SK-N-SH (cell line): ENCODE data around the gene TMCC3. TPM values are rescaled to one million over a fixed set of nuclear protein-coding genes. Genes with fewer than 3 reads are reported as not detected.

Source experiments
- CTCF ChIA-PET: fragments of 300-600, 350-600 bp; formaldehyde crosslinking; extraction: SDS; loops from one replicate; lab custom pipeline; 2021; lab: Yijun Ruan, JAX
- POLR2A ChIA-PET: fragments of 350-600 bp; sonication (Branson Sonifier 250); formaldehyde crosslinking; extraction: SDS; loops from one replicate; lab custom pipeline; 2020; ENCODE audit warnings: antibody characterized with exemption, inconsistent platforms; lab: Yijun Ruan, JAX
- DNase-seq: peaks from one replicate; pipeline ENCODE4 v3.0.0; 2012
- H2AFZ ChIP-seq: fragments of 200-600 bp; sonication (generic); 2 replicates; pipeline ENCODE4 v1.8.1; 2016; ENCODE audit warnings: antibody characterized with exemption, mild to moderate bottlenecking, low read depth
- H3F3A ChIP-seq: fragments of 200-600 bp; sonication (generic); replicated peaks from 2 replicates; pipeline ENCODE3; 2016; ENCODE audit warnings: antibody characterized with exemption, mild to moderate bottlenecking; ENCODE audit not compliant: insufficient read depth
- H3K27ac ChIP-seq, 2 experiments: fragments of 200-500 bp in 1 of 2; fragments of 200-600 bp in 1 of 2; sonication (Bioruptor generic) in 1 of 2; sonication (generic), shearing (Covaris generic) in 1 of 2; 2 replicates each; pipeline versions ENCODE4 v1.5.1 to v1.6.1; 2014 to 2016; ENCODE audit warnings: low read depth in 2 of 2, inconsistent platforms in 1 of 2, low read length in 1 of 2, mild to moderate bottlenecking in 1 of 2, mixed read lengths in 1 of 2
- H3K27me3 ChIP-seq: fragments of 200-600 bp; sonication (generic), shearing (Covaris generic); 2 replicates; pipeline ENCODE4 v1.6.1; 2016; ENCODE audit warnings: mixed run types; ENCODE audit not compliant: insufficient read depth
- H3K36me3 ChIP-seq, 2 experiments: fragments of 200-500 bp in 1 of 2; fragments of 200-600 bp in 1 of 2; sonication (Bioruptor generic) in 1 of 2; sonication (generic) in 1 of 2; replicated peaks in 1 of 2; 2 replicates each; pipeline versions ENCODE3 to v1.5.1; 2014 to 2016; ENCODE audit warnings: low read length in 1 of 2, mild to moderate bottlenecking in 1 of 2; ENCODE audit not compliant: insufficient read depth in 2 of 2, control insufficient read depth in 1 of 2
- H3K4me1 ChIP-seq, 2 experiments: fragments of 200-500 bp in 1 of 2; fragments of 200-600 bp in 1 of 2; sonication (Bioruptor generic) in 1 of 2; sonication (generic), shearing (Covaris generic) in 1 of 2; 2 replicates each; pipeline versions ENCODE4 v1.5.1 to v1.6.1; 2014 to 2016; ENCODE audit warnings: low read depth in 1 of 2, low read length in 1 of 2, mixed run types in 1 of 2; ENCODE audit not compliant: insufficient read depth in 2 of 2, control insufficient read depth in 1 of 2
- H3K4me2 ChIP-seq: fragments of 200-600 bp; sonication (generic), shearing (Covaris generic); 2 replicates; pipeline ENCODE4 v1.6.1; 2017; ENCODE audit warnings: mixed run types
- H3K4me3 ChIP-seq, 2 experiments: fragments of 200-500 bp in 1 of 2; fragments of 200-600 bp in 1 of 2; sonication (Bioruptor generic) in 1 of 2; sonication (generic), shearing (Covaris generic) in 1 of 2; 2 replicates each; pipeline versions ENCODE4 v1.5.1 to v1.8.1; 2014 to 2016; ENCODE audit warnings: low read depth in 2 of 2, inconsistent platforms in 1 of 2, low read length in 1 of 2, mild to moderate bottlenecking in 1 of 2, mixed read lengths in 1 of 2, moderate library complexity in 1 of 2
- H3K79me2 ChIP-seq: fragments of 200-600 bp; sonication (generic); 2 replicates; pipeline ENCODE4 v1.8.1; 2017; ENCODE audit warnings: mild to moderate bottlenecking; ENCODE audit not compliant: insufficient read depth
- H3K9ac ChIP-seq: fragments of 200-600 bp; sonication (generic); 2 replicates; pipeline ENCODE4 v1.6.1; 2017; ENCODE audit warnings: mixed run types
- H3K9me2 ChIP-seq: fragments of 200-600 bp; sonication (generic); 2 replicates; pipeline ENCODE4 v1.6.1; 2017; ENCODE audit warnings: mixed run types
- H3K9me3 ChIP-seq: fragments of 200-600 bp; sonication (generic); 2 replicates; pipeline ENCODE4 v1.6.1; 2017; ENCODE audit warnings: mixed run types, mild to moderate bottlenecking, moderate library complexity
- H4K20me1 ChIP-seq: fragments of 200-600 bp; sonication (generic); 2 replicates; pipeline ENCODE4 v1.6.1; 2017; ENCODE audit warnings: mild to moderate bottlenecking, mixed run types; ENCODE audit not compliant: insufficient read depth
- CHD2 ChIP-seq: fragments of 150-350 bp; IDR thresholded peaks from 2 replicates; pipeline ENCODE4 v1.6.1; 2018; ENCODE audit warnings: low read length; ENCODE audit not compliant: partially characterized antibody
- CTCF ChIP-seq: fragments of 200-600 bp; sonication (generic); IDR thresholded peaks from 2 replicates; pipeline ENCODE4 v1.6.1; 2017; ENCODE audit warnings: antibody characterized with exemption, mild to moderate bottlenecking, moderate library complexity
- ELF1 ChIP-seq: IDR thresholded peaks from 2 replicates; pipeline ENCODE4 v1.4.0; 2012
- EZH2phosphoT487 ChIP-seq: fragments of 200-600 bp; sonication (generic); IDR thresholded peaks from 2 replicates; pipeline ENCODE4 v1.6.1; 2017; ENCODE audit warnings: low read depth, mixed run types, mild to moderate bottlenecking, antibody characterized with exemption, moderate library complexity, borderline replicate concordance
- FOSL2 ChIP-seq: IDR thresholded peaks from 2 replicates; pipeline ENCODE4 v1.4.0; 2012; ENCODE audit warnings: low read depth, mild to moderate bottlenecking, moderate library complexity, borderline replicate concordance
- FOXM1 ChIP-seq: IDR thresholded peaks from 2 replicates; pipeline ENCODE4 v1.4.0; 2012; ENCODE audit warnings: low read depth, mild to moderate bottlenecking
- GABPA ChIP-seq: IDR thresholded peaks from 2 replicates; pipeline ENCODE4 v1.4.0; 2012; ENCODE audit warnings: low read depth, mild to moderate bottlenecking
- MAX ChIP-seq: IDR thresholded peaks from 2 replicates; pipeline ENCODE4 v1.4.0; 2012; ENCODE audit warnings: low read depth
- MEF2A ChIP-seq: IDR thresholded peaks from 2 replicates; pipeline ENCODE4 v1.4.0; 2012; ENCODE audit warnings: low read depth, borderline replicate concordance
- MXI1 ChIP-seq: IDR thresholded peaks from 2 replicates; pipeline ENCODE4 v1.6.1; 2012; ENCODE audit warnings: mild to moderate bottlenecking, low read depth, low read length, improper control_type of control experiment
- PBX3 ChIP-seq: IDR thresholded peaks from 2 replicates; pipeline ENCODE4; 2012
- POLR2AphosphoS5 ChIP-seq: IDR thresholded peaks from 2 replicates; pipeline ENCODE4 v1.6.1; 2012; ENCODE audit warnings: low read depth, low read length
- RFX5 ChIP-seq: IDR thresholded peaks from 2 replicates; pipeline ENCODE4 v1.6.1; 2012; ENCODE audit warnings: mild to moderate bottlenecking, improper control_type of control experiment, low read length
- SIN3A ChIP-seq: IDR thresholded peaks from 2 replicates; pipeline ENCODE4 v1.6.1; 2012; ENCODE audit warnings: low read depth, mild to moderate bottlenecking, low read length, moderate library complexity, borderline replicate concordance
- TCF12 ChIP-seq: IDR thresholded peaks from 2 replicates; pipeline ENCODE4 v1.4.0; 2012
- USF2 ChIP-seq: fragments of 150-350 bp; IDR thresholded peaks from 2 replicates; pipeline ENCODE4 v1.6.1; 2017; ENCODE audit warnings: antibody characterized with exemption, low read length, low read depth, borderline replicate concordance
- WGBS: methylation state at CpG from one replicate; pipeline ENCODE4 v1.1.6; 2017; ENCODE audit warnings: low lambda C conversion rate; 5-methylcytosine and 5-hydroxymethylcytosine counted together
- polyA plus RNA-seq, 3 experiments: library from polyadenylated mRNA; depleted of rRNA; stranded (reverse); fragments of >200 nt; gene quantifications; 2 replicates each; pipeline ENCODE4 v1.2.3, GENCODE V29; 2012

The TMCC3 gene
- polyA plus RNA-seq, 1 of the 3 experiments (the other 2 are of a cell fraction): 0.53 TPM

GRCh38 chr12:94637390-94638113, 12.8 kb downstream of the TMCC3 start:
- no peak for DNase-seq
- H3K27me3 ChIP-seq: no peaks in the 10 kb centered on the region
- 86% methylated on average over 4 of the region's 4 CpGs for WGBS
- ChIA-PET CTCF (interaction anchor here (0.7 to 1.2 kb wide), 2 partner anchors 10 to 12 kb away, joined by 3 to 6 read pairs; partner anchors contain the start of gene TMCC3), POLR2A (no interaction called here)
- H3K9ac ChIP-seq: no peak overlapping the region
- TF ChIP-seq TCF12: no peak
- no peak for TF ChIP-seq ELF1
- no peak for TF ChIP-seq GABPA
- no peak for TF ChIP-seq MAX
- no peak for TF ChIP-seq MXI1
- TF ChIP-seq USF2: no peak
- no peak for TF ChIP-seq SIN3A
- TF ChIP-seq POLR2AphosphoS5: no peak
- no peak for TF ChIP-seq EZH2phosphoT487
- TF ChIP-seq CHD2: no peak
- H3K27ac ChIP-seq: no peak overlapping the region
- H3K9me2 ChIP-seq: no peaks in the 10 kb centered on the region
- H3K4me1 ChIP-seq: peaks cover 0 to 2% of the 10 kb centered on the region in 2 experiments; a peak in 1 of 4 replicates
- no peaks in the 10 kb centered on the region for H3K36me3 ChIP-seq
- no peaks in the 10 kb centered on the region for H3F3A ChIP-seq
- H3K9me3 ChIP-seq: no peaks in the 10 kb centered on the region
- H3K4me2 ChIP-seq: no peak overlapping the region
- no peaks in the 10 kb centered on the region for H4K20me1 ChIP-seq
- H3K4me3 ChIP-seq: no peak overlapping the region
- H3K79me2 ChIP-seq: no peaks in the 10 kb centered on the region
- H2AFZ ChIP-seq: no peak overlapping the region

- TF ChIP-seq MEF2A (no peak), CTCF (no peak), PBX3 (no peak), FOXM1 (no peak), POLR2AphosphoS5 (no peak), FOSL2 (no peak), RFX5 (no peak)
- H4K20me1 ChIP-seq: no peaks in the 10 kb centered on the region
- H3K27me3 ChIP-seq: no peaks in the 10 kb centered on the region
- no peak overlapping the region for H2AFZ ChIP-seq
- H3K9me3 ChIP-seq: no peaks in the 10 kb centered on the region
- H3K4me1 ChIP-seq: peaks cover 0 to 2% of the 10 kb centered on the region in 2 experiments; a peak in 1 of 4 replicates
- no peak overlapping the region for H3K27ac ChIP-seq
- ChIA-PET CTCF (interaction anchor here (0.7 to 1.2 kb wide), 2 partner anchors 11 to 13 kb away, joined by 3 to 6 read pairs; partner anchors contain the start of gene TMCC3), POLR2A (no interaction called here)
- 47% methylated on average over 3 of the region's 3 CpGs for WGBS
- H3K4me3 ChIP-seq: no peak overlapping the region
- DNase-seq: no peak
- H3K79me2 ChIP-seq: no peaks in the 10 kb centered on the region
- H3K9me2 ChIP-seq: no peaks in the 10 kb centered on the region
- H3K36me3 ChIP-seq: no peaks in the 10 kb centered on the region
- no peak overlapping the region for H3K9ac ChIP-seq
- H3F3A ChIP-seq: no peaks in the 10 kb centered on the region
- H3K4me2 ChIP-seq: no peak overlapping the region
Observed at GRCh38 chr12:94636462-94637085, 13.8 kb downstream of the TMCC3 start.
